Activated gamma-delta T cell treated with anti-CD3 and anti-CD28 coated beads, Interleukin-2, amount 50 U/mL, for 16 hours (primary cell): ENCODE data around the gene OR5AU1.

Experiments
- DNase-seq: peaks from one replicate; pipeline ENCODE4 v3.0.0-alpha.2; 2020; ENCODE audit warnings: low read depth

Gene OR5AU1

DNA sequence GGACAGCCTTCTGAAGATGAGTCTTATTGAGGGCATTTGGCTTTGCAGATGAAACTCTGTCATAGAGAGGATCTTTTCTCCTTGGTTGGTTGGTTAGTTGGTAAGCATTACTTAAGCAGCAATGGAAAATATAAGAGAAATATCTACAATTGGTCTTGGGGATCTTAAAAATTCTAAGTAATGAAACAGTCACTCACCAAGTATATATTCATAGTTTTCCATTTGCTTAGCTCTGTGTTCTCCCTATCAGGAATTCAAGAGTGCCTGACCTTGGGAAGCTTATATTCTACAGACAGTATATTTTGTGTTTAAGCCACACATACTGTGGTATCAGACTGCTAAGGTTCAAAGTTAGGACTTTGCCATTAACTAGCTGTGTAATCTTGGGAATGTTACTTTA lies at the start of gene OR5AU1:
OR5AU1 (minus strand) TSS at position 101 of the 400 bp plus-strand sequence. CDS start 191 bp downstream, outside the sequence.
- no peak for DNase-seq

- DNase-seq: no peak
These were observed 49.3 kb upstream of the OR5AU1 start for GRCh38 chr14:21205026-21205677.

DNA sequence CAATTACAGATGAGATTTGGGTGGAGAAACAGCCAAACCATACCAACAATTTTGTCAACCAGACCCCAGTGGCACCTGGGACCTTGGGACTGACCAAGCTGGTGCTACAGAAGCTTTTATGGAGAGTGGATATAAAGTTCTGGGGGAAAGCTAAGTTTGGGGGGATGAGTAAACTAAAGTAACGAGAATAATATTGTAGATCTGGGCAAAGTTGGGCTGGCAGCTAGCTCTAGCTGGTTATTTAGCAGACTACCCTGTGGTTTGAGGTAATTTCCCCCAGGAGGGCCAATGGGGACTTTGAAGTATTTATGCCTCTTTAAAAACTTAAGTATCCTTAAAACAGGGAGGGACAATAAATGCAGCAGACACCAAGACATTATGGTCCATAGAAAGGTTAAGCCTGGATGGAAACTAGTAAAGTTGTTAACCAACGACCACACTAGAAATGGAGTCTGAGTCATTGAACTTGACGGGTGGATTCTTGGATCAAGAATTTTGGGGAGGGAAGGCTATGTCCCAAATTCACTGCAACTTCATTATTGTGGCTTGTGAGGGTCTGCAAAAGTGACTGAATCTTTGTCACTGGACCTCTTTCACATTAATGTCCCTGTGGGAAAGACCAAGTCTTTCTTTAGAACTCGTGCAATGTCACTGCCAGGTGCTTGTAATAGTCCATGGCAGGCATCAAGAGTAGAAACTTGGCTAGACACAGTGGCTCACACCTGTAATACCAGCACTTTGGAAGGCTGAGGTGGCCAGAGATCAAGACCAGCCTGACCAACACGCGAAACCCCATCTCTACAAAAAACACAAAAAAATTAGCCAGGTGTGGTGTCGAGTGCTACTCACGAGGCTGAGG lies 48.5 kb upstream of the OR5AU1 start:
- no peak for DNase-seq

- no peak for DNase-seq
These were observed 47.8 kb upstream of the OR5AU1 start for GRCh38 chr14:21203470-21204166.

- DNase-seq: no peak
These were observed 46.8 kb upstream of the OR5AU1 start for GRCh38 chr14:21202463-21203358.

DNA sequence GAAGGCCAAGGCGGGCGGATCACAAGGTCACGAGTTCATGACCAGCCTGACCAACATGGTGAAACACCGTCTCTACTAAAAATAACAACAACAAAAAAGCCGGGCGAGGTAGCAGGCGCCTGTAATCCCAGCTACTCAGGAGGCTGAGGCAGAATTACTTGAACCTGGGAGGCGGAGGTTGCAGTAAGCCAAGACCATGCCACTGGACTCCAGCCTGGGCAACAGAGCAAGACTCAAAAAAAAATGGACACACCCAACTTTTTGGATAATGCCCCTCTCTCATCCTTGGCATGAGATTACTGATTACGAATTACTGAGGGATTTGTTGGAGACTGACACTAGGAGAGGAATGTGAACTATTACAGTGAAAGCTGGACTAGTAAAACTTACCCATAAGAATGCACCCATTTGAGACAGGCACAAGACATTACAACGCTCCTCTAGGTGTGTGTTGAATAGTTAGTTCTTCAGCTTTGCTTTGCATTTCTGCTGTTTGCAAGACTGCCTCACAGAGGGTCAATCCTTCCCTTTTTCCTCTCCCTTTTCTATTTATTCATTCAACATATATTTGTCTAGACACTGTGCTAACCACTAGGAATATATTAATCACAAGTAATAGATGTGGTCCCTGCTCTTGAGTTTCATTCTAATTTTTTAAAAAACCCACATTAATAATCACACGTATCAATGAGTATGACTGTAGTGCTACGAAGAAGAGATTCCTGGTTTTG lies 46.0 kb upstream of the OR5AU1 start:
- DNase-seq: no peak

GRCh38 chr14:21200752-21201461 lies 45.0 kb upstream of the OR5AU1 start:
- DNase-seq: no peak

GRCh38 chr14:21199611-21200560 lies 44.0 kb upstream of the OR5AU1 start:
- no peak for DNase-seq

DNA sequence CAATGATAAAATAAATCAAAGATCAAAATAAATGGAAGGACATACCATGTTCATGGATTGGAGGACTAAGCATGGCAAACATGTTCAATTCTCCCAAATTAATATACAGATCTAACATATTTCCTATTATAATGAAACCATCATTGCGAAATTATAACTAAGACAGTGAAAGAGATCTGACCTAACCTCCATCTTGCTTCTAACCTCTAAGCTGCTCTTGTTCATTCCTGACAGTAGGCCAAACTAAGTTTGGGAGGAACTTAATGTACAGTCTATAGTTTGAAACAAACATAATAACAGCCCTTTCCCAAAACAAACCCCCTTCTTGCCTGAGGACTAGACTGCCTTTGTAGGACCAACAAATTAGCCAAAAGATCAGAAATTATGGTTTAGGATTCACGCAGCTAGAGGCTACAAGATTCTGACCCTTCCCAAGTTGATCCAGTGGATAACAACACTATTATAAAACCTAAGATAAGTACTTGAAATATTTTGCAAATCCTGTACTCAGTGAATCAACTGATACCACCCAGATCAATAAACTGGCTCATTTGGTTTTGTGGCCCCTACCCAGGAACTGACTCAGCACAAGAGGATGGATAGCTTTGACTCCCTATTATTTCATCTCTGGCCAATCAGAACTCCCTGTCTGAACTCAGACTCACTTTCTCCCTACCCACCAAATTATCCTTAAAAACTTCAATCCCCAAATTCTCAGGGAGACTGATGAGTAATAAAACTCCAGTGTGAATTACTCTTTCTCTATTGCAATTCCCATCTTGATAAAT lies 41.7 kb upstream of the OR5AU1 start:
- DNase-seq: no peak

DNA sequence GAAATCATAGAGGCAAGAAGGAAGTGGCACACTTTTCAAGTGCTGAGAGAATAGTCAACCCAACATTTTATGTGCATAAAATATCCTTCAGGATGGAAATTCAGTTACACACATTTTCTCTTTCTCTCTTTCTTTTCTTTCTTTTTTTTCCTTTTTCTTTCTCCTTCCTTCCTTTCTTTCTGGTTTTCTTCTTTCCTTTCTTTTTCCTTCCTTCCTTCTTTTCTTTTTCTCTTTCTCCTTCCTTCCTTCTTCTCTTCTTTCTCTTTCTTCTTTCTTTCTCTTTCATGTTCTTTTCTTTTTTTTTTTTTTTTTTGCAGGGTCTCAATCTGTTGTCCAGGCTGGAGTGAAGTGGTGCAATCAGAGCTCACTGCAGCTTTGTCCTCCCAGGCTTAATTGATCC lies 38.7 kb upstream of the OR5AU1 start:
- no peak for DNase-seq

DNA sequence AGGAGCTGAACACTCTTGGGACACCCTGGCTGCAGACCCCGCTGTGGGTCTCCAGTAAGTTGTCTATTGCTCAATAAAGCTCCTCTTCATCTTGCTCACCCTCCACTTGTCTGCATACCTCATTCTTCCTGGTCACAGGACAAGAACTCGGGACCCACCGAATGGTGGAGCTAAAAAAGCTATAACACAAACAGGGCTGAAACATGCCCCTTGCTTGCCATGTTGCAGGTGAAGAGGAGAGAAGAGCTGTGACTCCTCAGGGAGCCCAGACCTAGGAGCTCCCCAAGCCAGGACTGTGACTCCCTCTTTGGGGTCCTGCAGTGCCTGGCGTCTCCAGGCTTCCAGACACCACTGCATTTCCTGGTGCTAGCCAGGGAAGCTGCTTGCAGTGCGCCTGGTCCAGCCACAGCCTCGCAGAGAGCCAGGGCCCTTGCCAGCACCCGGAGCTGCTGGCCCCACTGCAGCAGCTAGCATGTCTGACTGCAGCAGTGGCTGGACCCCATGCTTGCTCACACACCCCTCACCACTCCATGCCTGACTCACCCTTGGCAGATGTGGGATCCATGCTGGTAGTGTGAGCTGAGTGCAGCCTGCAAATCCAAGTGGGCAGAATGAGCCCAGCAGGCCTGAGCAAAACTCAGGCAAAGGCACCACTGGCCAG lies 37.1 kb upstream of the OR5AU1 start:
- DNase-seq: no peak

- no peak for DNase-seq
These were observed 36.6 kb upstream of the OR5AU1 start for GRCh38 chr14:21192447-21192822.

GRCh38 chr14:21191809-21192446 lies 36.1 kb upstream of the OR5AU1 start:
- peak; percentile 41 for DNase-seq

GRCh38 chr14:21191261-21191808 lies 35.5 kb upstream of the OR5AU1 start:
- no peak for DNase-seq

DNA sequence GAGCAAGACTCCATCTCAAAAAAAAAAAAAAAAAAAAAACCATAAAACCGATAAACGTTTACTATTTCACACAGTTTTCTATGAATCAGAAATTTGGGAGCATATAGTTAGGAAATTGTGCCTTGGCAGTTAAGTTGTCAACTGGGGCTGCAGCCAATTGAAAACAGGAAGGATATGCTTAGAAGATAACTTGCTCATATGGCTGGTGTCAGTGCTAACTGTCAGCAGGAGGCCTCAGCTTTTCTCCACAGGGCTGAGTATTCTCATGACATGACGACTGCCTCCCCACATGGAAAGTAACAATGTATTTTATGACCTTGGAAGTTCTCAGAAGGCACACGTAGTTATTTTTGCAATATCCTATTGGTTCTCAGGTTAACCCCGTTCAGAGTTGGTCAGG lies 29.6 kb upstream of the OR5AU1 start:
- no peak for DNase-seq

GRCh38 chr14:21184254-21184653 lies 28.4 kb upstream of the OR5AU1 start:
- no peak for DNase-seq

DNA sequence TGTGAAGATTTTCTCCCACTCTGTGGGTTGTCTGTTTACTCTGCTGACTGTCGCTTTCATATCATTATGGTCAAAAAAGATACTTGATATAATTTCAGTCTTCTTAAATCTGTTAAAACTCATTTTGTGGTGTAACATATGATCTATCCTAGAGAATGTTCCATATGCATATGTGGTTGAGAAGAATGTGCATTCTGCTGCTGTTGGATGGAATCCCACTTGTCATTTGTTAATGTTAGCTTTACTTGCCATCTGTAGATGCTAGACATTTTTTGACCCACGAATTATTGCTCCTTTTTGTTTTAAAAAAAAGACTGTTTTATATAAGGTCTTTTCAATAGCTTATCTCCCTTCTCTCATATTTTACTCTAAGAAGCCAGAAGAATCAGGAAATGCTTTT lies 26.3 kb upstream of the OR5AU1 start:
- no peak for DNase-seq
